Activated CD8-positive, alpha-beta T cell treated with anti-CD3 and anti-CD28 coated beads for 36 hours (primary cell): ENCODE results near the gene SIL1. TPM values are rescaled to one million over a fixed set of nuclear protein-coding genes. Genes with fewer than 3 reads are reported as not detected.

Experiments used
- ATAC-seq: fragments of 200-7000 bp; cut with Tn5 transposase; one replicate; pipeline ENCODE4 v1.10.0; 2021; ENCODE audit warnings: mild to moderate bottlenecking, moderate library complexity
- CTCF ChIA-PET: fragments of 350-600 bp; sonication (Branson Sonifier 250); formaldehyde crosslinking; loops from one replicate; lab custom pipeline; 2021; ENCODE audit warnings: antibody characterized with exemption; lab: Charles Lee
- POLR2A ChIA-PET: fragments of 350-600 bp; sonication (Branson Sonifier 250); formaldehyde crosslinking; loops from one replicate; lab custom pipeline; 2021; ENCODE audit warnings: antibody characterized with exemption; lab: Charles Lee
- DNase-seq: peaks from one replicate; pipeline ENCODE4 v3.0.0-alpha.2; 2020
- H3K27ac Mint-ChIP-seq: one replicate; pipeline ENCODE4 v1.8.0; 2021; ENCODE audit warnings: mild to moderate bottlenecking, mixed read lengths
- H3K27me3 Mint-ChIP-seq: one replicate; pipeline ENCODE4 v1.8.0; 2021; ENCODE audit warnings: mixed read lengths
- H3K36me3 Mint-ChIP-seq: one replicate; pipeline ENCODE4 v1.8.0; 2021; ENCODE audit warnings: low read depth, mixed read lengths
- H3K4me1 Mint-ChIP-seq: one replicate; pipeline ENCODE4 v1.8.0; 2021; ENCODE audit warnings: low read depth, mixed read lengths
- H3K4me3 Mint-ChIP-seq: one replicate; pipeline ENCODE4 v1.8.0; 2021; ENCODE audit warnings: mild to moderate bottlenecking, moderate library complexity, mixed read lengths
- H3K9me3 Mint-ChIP-seq: one replicate; pipeline ENCODE4 v1.8.0; 2021; ENCODE audit warnings: mixed read lengths
- intact Hi-C: fragments of 100-400 bp; cut with micrococcal nuclease; formaldehyde crosslinking; loops from one replicate; pipeline ENCODE4 v1.10.0; 2022
- total RNA-seq, 2 experiments: library from RNA; stranded (reverse); gene quantifications; one replicate each; pipeline ENCODE4 v1.2.3, GENCODE V29; 2021
- TF ChIP-seq, protein P1 (sequence below): fragments of 200-600 bp; IDR thresholded peaks from one replicate; pipeline ENCODE4 v1.8.0; 2022; ENCODE audit warnings: antibody characterized with exemption, mild to moderate bottlenecking

Gene SIL1
- total RNA-seq, 2 experiments from 2014 or later = 27.6 to 32.3 TPM

DNA sequence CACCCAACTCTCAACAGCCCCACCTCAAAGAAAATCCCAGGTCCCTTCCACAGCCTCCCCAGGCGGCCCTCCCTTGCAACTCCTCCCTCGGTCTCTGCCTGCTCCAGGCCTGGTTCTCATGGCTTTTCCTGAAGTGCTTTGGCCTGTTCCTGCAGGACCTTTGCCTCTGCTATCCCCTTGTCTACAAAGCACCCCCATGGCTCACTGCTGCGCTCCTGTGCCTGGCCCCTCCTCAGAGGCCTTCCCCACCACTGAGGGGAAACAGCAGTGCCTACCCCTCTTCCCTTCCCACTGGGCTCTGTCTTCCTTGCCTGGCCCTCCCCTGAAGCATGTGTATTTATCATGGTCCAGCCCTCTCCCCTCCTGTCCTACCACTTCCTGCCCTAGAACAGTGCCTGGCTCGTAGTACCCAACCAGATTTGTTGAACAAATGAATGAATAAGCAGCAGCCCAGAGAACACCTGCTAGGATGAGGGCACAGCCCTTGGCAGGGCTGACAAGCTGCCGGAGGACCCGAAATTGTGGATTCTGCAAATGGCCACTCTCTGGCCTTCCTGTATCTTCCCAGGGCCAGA, 254.5 kb downstream of the SIL1 start:
- ATAC-seq = no peak
- peaks cover 7% of the 10 kb centered on the region for H3K4me1 Mint-ChIP-seq
- CTCF ChIA-PET = no interaction called here
- peaks cover 3% of the 10 kb centered on the region for H3K36me3 Mint-ChIP-seq
- TF ChIP-seq, protein P1, sequence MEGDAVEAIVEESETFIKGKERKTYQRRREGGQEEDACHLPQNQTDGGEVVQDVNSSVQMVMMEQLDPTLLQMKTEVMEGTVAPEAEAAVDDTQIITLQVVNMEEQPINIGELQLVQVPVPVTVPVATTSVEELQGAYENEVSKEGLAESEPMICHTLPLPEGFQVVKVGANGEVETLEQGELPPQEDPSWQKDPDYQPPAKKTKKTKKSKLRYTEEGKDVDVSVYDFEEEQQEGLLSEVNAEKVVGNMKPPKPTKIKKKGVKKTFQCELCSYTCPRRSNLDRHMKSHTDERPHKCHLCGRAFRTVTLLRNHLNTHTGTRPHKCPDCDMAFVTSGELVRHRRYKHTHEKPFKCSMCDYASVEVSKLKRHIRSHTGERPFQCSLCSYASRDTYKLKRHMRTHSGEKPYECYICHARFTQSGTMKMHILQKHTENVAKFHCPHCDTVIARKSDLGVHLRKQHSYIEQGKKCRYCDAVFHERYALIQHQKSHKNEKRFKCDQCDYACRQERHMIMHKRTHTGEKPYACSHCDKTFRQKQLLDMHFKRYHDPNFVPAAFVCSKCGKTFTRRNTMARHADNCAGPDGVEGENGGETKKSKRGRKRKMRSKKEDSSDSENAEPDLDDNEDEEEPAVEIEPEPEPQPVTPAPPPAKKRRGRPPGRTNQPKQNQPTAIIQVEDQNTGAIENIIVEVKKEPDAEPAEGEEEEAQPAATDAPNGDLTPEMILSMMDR = no peak
- no peak overlapping the region for H3K27ac Mint-ChIP-seq
- no peak overlapping the region for H3K4me3 Mint-ChIP-seq
- no peak for DNase-seq
- H3K27me3 Mint-ChIP-seq = no peaks in the 10 kb centered on the region
- intact Hi-C loops = no loop called here
- POLR2A ChIA-PET = no interaction called here
- no peaks in the 10 kb centered on the region for H3K9me3 Mint-ChIP-seq

DNA sequence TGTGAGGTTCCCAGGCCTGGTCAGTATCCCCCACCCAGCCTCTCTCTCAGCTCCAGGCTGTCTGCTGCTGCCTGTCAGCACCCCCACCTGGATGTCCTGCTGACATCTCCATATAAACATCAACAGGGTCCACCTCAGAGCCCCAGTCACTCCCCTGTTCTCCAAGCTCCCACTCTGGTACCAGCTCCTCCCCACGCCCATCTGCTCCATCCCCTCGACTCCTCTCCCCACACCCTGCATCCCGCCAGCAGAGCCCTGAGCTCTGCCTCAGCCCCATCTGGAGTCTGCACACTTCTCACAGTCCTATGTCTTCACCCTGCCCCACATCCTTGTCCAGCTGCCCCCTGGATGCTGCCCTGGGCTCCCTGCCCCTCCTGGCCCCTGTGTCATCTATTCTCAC, 255.3 kb downstream of the SIL1 start:
- ChIA-PET CTCF (no interaction called here), POLR2A (interaction anchor here (0.6 to 1.7 kb wide), 2 partner anchors 10 to 182 kb away, joined by 3 to 4 read pairs; no protein-coding TSS in a partner anchor)
- ATAC-seq (no peak), DNase-seq (no peak)
- Mint-ChIP-seq H3K9me3 (no peaks in the 10 kb centered on the region), H3K27me3 (no peaks in the 10 kb centered on the region), H3K27ac (no peak overlapping the region), H3K36me3 (peaks cover 3% of the 10 kb centered on the region), H3K4me3 (no peak overlapping the region), H3K4me1 (peaks cover 7% of the 10 kb centered on the region)
- intact Hi-C loops = no loop called here
- TF ChIP-seq, protein P1 = no peak

DNA sequence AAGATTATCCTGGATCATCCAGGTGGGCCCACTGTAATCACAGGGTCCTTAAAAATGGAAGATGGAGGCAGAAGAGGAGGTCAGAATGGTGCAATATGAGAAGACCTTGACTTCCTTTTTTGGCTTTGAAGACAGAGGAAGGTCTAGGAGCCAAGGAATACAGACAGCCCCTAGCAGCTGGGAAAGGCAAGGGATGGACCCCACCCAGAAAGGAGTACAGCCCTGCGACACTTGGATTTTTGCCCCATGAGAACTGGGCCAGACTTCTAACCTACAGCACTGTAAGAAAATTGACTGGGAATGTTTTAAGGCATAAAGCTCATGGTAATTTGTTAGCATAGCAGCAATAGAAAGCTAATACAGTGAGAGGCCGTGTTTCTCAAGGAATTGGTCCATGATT, 256.1 kb downstream of the SIL1 start:
- ATAC-seq = no peak
- Mint-ChIP-seq H3K4me3 (no peak overlapping the region), H3K4me1 (peaks cover 7% of the 10 kb centered on the region), H3K9me3 (no peaks in the 10 kb centered on the region), H3K36me3 (peaks cover 3% of the 10 kb centered on the region), H3K27me3 (no peaks in the 10 kb centered on the region), H3K27ac (no peak overlapping the region)
- ChIA-PET POLR2A (interaction anchor here (0.6 to 1.7 kb wide), 2 partner anchors 11 to 183 kb away, joined by 3 to 4 read pairs; no protein-coding TSS in a partner anchor), CTCF (no interaction called here)
- DNase-seq = no peak
- TF ChIP-seq, protein P1 = no peak
- intact Hi-C loops = no loop called here

DNA sequence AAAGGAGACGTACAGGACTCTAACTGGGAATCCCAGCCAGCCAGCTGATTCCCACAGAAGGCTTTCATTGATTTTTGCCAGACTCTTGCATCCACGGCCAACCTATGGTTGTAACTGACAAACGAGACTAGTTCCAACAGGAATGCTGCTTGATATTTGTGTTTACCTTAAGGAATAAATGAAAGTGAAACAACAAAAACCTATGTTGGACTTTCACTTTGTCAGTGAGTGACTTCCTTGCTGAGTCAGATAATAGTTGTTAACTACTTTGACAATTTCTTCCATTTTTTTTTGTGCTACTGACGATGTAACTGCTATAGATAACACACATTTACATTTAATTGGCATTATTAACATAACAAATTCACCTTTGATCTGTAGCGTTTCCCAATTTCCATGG, 259.6 kb downstream of the SIL1 start:
- intact Hi-C loops = no loop called here
- DNase-seq (no peak), ATAC-seq (no peak)
- no peaks in the 10 kb centered on the region for H3K9me3 Mint-ChIP-seq
- ChIA-PET CTCF (no interaction called here), POLR2A (interaction anchor here (0.9 kb wide), 1 partner anchor 9 kb away, joined by 3 read pairs; no protein-coding TSS in a partner anchor)
- H3K4me3 Mint-ChIP-seq = no peak overlapping the region
- no peaks in the 10 kb centered on the region for H3K27me3 Mint-ChIP-seq
- H3K27ac Mint-ChIP-seq = no peak overlapping the region
- peaks cover 7% of the 10 kb centered on the region for H3K4me1 Mint-ChIP-seq
- TF ChIP-seq, protein P1 = no peak
- peaks cover 3% of the 10 kb centered on the region for H3K36me3 Mint-ChIP-seq
